Measurements from ENCODE around the gene TMEM59L. TPM values are rescaled to one million over a fixed set of nuclear protein-coding genes. Genes with fewer than 3 reads are reported as not detected.

The TMEM59L gene
- total and polyA plus RNA-seq, 9 of the 15 experiments (the other 6 are each of a cell fraction or from before 2014, with no cell fraction given), result 0.37 TPM; not detected in 8

GRCh38 chr19:18588611-18589379 is 23.9 kb upstream of the TMEM59L start, which contains the start of gene REX1BD (continued):
- TF ChIP-seq, protein P1, sequence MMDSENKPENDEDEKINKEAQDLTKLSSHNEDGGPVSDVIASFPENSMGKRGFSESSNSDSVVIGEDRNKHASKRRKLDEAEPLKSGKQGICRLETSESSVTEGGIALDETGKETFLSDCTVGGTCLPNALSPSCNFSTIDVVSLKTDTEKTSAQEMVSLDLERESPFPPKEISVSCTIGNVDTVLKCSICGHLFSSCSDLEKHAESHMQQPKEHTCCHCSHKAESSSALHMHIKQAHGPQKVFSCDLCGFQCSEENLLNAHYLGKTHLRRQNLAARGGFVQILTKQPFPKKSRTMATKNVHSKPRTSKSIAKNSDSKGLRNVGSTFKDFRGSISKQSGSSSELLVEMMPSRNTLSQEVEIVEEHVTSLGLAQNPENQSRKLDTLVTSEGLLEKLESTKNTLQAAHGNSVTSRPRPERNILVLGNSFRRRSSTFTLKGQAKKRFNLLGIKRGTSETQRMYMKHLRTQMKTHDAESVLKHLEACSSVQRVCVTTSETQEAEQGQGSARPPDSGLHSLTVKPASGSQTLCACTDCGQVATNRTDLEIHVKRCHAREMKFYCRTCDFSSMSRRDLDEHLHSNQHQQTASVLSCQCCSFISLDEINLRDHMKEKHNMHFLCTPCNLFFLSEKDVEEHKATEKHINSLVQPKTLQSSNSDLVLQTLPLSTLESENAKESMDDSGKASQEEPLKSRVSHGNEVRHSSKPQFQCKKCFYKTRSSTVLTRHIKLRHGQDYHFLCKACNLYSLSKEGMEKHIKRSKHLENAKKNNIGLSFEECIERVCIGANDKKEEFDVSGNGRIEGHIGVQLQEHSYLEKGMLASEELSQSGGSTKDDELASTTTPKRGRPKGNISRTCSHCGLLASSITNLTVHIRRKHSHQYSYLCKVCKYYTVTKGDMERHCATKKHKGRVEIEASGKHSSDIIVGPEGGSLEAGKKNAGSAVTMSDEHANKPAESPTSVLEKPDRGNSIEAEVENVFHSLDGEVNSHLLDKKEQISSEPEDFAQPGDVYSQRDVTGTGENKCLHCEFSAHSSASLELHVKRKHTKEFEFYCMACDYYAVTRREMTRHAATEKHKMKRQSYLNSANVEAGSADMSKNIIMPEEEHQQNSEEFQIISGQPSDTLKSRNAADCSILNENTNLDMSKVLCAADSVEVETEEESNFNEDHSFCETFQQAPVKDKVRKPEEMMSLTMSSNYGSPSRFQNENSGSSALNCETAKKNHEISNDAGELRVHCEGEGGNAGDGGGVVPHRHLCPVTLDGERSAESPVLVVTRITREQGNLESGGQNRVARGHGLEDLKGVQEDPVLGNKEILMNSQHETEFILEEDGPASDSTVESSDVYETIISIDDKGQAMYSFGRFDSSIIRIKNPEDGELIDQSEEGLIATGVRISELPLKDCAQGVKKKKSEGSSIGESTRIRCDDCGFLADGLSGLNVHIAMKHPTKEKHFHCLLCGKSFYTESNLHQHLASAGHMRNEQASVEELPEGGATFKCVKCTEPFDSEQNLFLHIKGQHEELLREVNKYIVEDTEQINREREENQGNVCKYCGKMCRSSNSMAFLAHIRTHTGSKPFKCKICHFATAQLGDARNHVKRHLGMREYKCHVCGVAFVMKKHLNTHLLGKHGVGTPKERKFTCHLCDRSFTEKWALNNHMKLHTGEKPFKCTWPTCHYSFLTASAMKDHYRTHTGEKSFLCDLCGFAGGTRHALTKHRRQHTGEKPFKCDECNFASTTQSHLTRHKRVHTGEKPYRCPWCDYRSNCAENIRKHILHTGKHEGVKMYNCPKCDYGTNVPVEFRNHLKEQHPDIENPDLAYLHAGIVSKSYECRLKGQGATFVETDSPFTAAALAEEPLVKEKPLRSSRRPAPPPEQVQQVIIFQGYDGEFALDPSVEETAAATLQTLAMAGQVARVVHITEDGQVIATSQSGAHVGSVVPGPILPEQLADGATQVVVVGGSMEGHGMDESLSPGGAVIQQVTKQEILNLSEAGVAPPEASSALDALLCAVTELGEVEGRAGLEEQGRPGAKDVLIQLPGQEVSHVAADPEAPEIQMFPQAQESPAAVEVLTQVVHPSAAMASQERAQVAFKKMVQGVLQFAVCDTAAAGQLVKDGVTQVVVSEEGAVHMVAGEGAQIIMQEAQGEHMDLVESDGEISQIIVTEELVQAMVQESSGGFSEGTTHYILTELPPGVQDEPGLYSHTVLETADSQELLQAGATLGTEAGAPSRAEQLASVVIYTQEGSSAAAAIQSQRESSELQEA (IDR thresholded peaks at IDR 0.05; ENCODE audit: low read depth), result no peak
- no peak for TF ChIP-seq CREB5 (CRISPR knock-in tag; IDR thresholded peaks at IDR 0.05)
- TF ChIP-seq, protein P2, sequence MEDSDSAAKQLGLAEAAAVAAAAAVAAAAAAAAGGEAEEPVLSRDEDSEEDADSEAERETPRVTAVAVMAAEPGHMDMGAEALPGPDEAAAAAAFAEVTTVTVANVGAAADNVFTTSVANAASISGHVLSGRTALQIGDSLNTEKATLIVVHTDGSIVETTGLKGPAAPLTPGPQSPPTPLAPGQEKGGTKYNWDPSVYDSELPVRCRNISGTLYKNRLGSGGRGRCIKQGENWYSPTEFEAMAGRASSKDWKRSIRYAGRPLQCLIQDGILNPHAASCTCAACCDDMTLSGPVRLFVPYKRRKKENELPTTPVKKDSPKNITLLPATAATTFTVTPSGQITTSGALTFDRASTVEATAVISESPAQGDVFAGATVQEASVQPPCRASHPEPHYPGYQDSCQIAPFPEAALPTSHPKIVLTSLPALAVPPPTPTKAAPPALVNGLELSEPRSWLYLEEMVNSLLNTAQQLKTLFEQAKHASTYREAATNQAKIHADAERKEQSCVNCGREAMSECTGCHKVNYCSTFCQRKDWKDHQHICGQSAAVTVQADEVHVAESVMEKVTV (CRISPR knock-in tag; IDR thresholded peaks at IDR 0.05), result 0 out of 2 replicates have a peak, but pooled peaks have one; percentile 25
- TF ChIP-seq ATF1 (CRISPR knock-in tag; IDR thresholded peaks at IDR 0.05), result no peak
- TF ChIP-seq ATF1 (tag; IDR thresholded peaks at IDR 0.05), result peak; percentile 71
- peak; percentile 55 for TF ChIP-seq NCOA4 (IDR thresholded peaks at IDR 0.05; ENCODE audit: partially characterized antibody)
- TF ChIP-seq KLF16 (IDR thresholded peaks at IDR 0.05), result no peak
- no peak for TF ChIP-seq NR3C1 (CRISPR knock-in tag; IDR thresholded peaks at IDR 0.05)
- TF ChIP-seq ZNF551 (CRISPR knock-in tag; IDR thresholded peaks at IDR 0.05), result no peak
- TF ChIP-seq SMAD1 (IDR thresholded peaks at IDR 0.05; ENCODE audit: low read depth, low read length, partially characterized antibody), result no peak
- no peak for TF ChIP-seq CSDE1 (IDR thresholded peaks at IDR 0.05)
- peak; percentile 70; the same call in 1 of the 2 replicates for TF ChIP-seq FOXP1 (CRISPR knock-in tag; IDR thresholded peaks at IDR 0.05)
- TF ChIP-seq SIRT6 (IDR thresholded peaks at IDR 0.05; ENCODE audit: low read depth, low read length), result no peak
- TF ChIP-seq, protein P3, sequence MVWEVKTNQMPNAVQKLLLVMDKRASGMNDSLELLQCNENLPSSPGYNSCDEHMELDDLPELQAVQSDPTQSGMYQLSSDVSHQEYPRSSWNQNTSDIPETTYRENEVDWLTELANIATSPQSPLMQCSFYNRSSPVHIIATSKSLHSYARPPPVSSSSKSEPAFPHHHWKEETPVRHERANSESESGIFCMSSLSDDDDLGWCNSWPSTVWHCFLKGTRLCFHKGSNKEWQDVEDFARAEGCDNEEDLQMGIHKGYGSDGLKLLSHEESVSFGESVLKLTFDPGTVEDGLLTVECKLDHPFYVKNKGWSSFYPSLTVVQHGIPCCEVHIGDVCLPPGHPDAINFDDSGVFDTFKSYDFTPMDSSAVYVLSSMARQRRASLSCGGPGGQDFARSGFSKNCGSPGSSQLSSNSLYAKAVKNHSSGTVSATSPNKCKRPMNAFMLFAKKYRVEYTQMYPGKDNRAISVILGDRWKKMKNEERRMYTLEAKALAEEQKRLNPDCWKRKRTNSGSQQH (CRISPR knock-in tag; IDR thresholded peaks at IDR 0.05), result no peak
- peak; percentile 97 for TF ChIP-seq ZBTB7A (IDR thresholded peaks at IDR 0.05; ENCODE audit: borderline replicate concordance, control insufficient read depth, low read depth, low read length)
- no peak for TF ChIP-seq ZFPM2 (CRISPR knock-in tag; IDR thresholded peaks at IDR 0.05)
